Neural crest cell (in vitro differentiated cells): ENCODE measurements around the gene RGS11. TPM values are rescaled to one million over a fixed set of nuclear protein-coding genes. Genes with fewer than 3 reads are reported as not detected.
"Not testable (repeated sequence)": the region's sequence is repeated elsewhere in the genome, so short reads cannot be mapped to it uniquely, and the experiment has no call there.

ENCODE experiments used
- DNase-seq: peaks from one replicate; pipeline ENCODE4 v3.0.0; 2021; ENCODE audit warnings: low read depth, mixed read lengths, low spot score
- H3K27ac Mint-ChIP-seq: one replicate; pipeline ENCODE4 v1.8.0; 2021; ENCODE audit warnings: mild to moderate bottlenecking, mixed read lengths; ENCODE audit not compliant: unreplicated experiment
- H3K27me3 Mint-ChIP-seq: 2 replicates; pipeline ENCODE4 v1.8.0; 2021; ENCODE audit warnings: low read depth, mild to moderate bottlenecking, mixed read lengths
- H3K36me3 Mint-ChIP-seq: 2 replicates; pipeline ENCODE4 v1.8.0; 2021; ENCODE audit warnings: low read depth, mild to moderate bottlenecking, mixed read lengths
- H3K4me1 Mint-ChIP-seq: 2 replicates; pipeline ENCODE4 v1.8.0; 2021; ENCODE audit warnings: mixed read lengths
- H3K4me3 Mint-ChIP-seq: one replicate; pipeline ENCODE4 v1.8.0; 2021; ENCODE audit warnings: mild to moderate bottlenecking, mixed read lengths
- H3K9me3 Mint-ChIP-seq: 2 replicates; pipeline ENCODE4 v1.8.0; 2021; ENCODE audit warnings: mixed read lengths
- CTCF ChIP-seq: fragments of 200-600 bp; sonication (generic); conservative IDR thresholded peaks from 2 replicates; pipeline ENCODE4 v1.5.0; 2021; ENCODE audit warnings: antibody characterized with exemption, mild to moderate bottlenecking
- total RNA-seq: library from RNA; stranded (reverse); gene quantifications from 2 replicates; pipeline ENCODE4 v1.2.1, GENCODE V29; 2021

RGS11 gene
- total RNA-seq, 1 donor from 2014 or later: 2.8 TPM

GRCh38 chr16:239948-240277 is 35.8 kb downstream of the RGS11 start:
- Mint-ChIP-seq H3K27ac (no peak overlapping the region), H3K4me1 (peaks cover 20% of the 10 kb centered on the region), H3K9me3 (no peaks in the 10 kb centered on the region), H3K4me3 (peak overlapping the region; percentile 74), H3K27me3 (no peaks in the 10 kb centered on the region), H3K36me3 (no peaks in the 10 kb centered on the region)
- DNase-seq: no peak
- no peak for TF ChIP-seq CTCF

- DNase-seq: peak; percentile 90
- peak; percentile 57 for TF ChIP-seq CTCF
- peak within 1 kb of the TSS; percentile 99 for H3K27ac Mint-ChIP-seq
- no peaks in the 10 kb centered on the region for H3K9me3 Mint-ChIP-seq
- no peaks in the 10 kb centered on the region for H3K36me3 Mint-ChIP-seq
- peaks cover 23% of the 10 kb centered on the region for H3K4me1 Mint-ChIP-seq
- no peaks in the 10 kb centered on the region for H3K27me3 Mint-ChIP-seq
- peak within 1 kb of the TSS; percentile 96 for H3K4me3 Mint-ChIP-seq
Observed at GRCh38 chr16:234468-235305, 41.1 kb downstream of the RGS11 start, which contains the start of gene FAM234A. Gene FAM234A, plus strand, starts transcription at chr16:234821. Its CDS starts 19,593 bp downstream, at chr16:254414.

GRCh38 chr16:230949-231348 is 44.8 kb downstream of the RGS11 start:
- Mint-ChIP-seq H3K4me1 (peaks cover 43% of the 10 kb centered on the region), H3K27ac (no peak overlapping the region), H3K4me3 (peak overlapping the region; percentile 85), H3K9me3 (no peaks in the 10 kb centered on the region), H3K36me3 (peaks cover 5% of the 10 kb centered on the region), H3K27me3 (no peaks in the 10 kb centered on the region)
- no peak for TF ChIP-seq CTCF
- no peak for DNase-seq

- H3K27me3 Mint-ChIP-seq, H3K27ac Mint-ChIP-seq, DNase-seq, H3K36me3 Mint-ChIP-seq, H3K9me3 Mint-ChIP-seq: not testable (repeated sequence)
- H3K4me1 Mint-ChIP-seq: peaks cover 39% of the 10 kb centered on the region
- H3K4me3 Mint-ChIP-seq: peak overlapping the region; percentile 85
Observed at GRCh38 chr16:230351-230750, 45.4 kb downstream of the RGS11 start.

- DNase-seq: no peak
- Mint-ChIP-seq H3K27me3 (no peaks in the 10 kb centered on the region), H3K36me3 (peaks cover 7% of the 10 kb centered on the region), H3K9me3 (no peaks in the 10 kb centered on the region), H3K4me1 (peaks cover 34% of the 10 kb centered on the region), H3K4me3 (peak overlapping the region; percentile 94), H3K27ac (no peak overlapping the region)
- no peak for TF ChIP-seq CTCF
Observed at GRCh38 chr16:229731-230281, 45.9 kb downstream of the RGS11 start.
